GM12874 (cell line): ENCODE results near the gene USP37.

Source experiments
- CTCF ChIP-seq: IDR thresholded peaks from 2 replicates; pipeline ENCODE4 v1.5.1; 2011; ENCODE audit warnings: low read depth, mild to moderate bottlenecking, control low read depth, low read length, moderate library complexity; ENCODE audit not compliant: insufficient read depth

Gene USP37

GRCh38 chr2:218403810-218404209, 164.3 kb downstream of the USP37 start:
- TF ChIP-seq CTCF, result no peak

GRCh38 chr2:218402911-218403411, 165.2 kb downstream of the USP37 start:
- no peak for TF ChIP-seq CTCF

GRCh38 chr2:218402491-218402901, 165.7 kb downstream of the USP37 start:
- TF ChIP-seq CTCF, result no peak

DNA sequence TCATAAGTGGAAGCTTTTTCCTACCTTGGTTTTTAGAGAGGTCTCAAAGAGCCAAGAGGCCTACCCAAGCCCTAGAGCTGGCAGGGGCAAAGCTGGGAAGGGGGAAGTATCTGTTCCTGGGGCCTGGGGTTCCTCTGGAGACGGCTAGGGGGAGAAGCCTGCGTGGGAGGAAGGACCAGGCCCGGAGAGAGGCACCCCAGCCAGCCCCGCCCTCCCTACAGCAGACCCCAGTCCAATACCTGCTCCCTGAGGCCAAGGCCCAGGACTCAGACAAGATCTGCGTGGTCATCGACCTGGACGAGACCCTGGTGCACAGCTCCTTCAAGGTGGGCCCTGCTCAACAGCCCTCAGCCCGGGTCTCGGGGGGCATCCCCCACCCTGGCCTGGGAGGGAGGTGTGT, 166.3 kb downstream of the USP37 start:
- TF ChIP-seq CTCF, result no peak

DNA sequence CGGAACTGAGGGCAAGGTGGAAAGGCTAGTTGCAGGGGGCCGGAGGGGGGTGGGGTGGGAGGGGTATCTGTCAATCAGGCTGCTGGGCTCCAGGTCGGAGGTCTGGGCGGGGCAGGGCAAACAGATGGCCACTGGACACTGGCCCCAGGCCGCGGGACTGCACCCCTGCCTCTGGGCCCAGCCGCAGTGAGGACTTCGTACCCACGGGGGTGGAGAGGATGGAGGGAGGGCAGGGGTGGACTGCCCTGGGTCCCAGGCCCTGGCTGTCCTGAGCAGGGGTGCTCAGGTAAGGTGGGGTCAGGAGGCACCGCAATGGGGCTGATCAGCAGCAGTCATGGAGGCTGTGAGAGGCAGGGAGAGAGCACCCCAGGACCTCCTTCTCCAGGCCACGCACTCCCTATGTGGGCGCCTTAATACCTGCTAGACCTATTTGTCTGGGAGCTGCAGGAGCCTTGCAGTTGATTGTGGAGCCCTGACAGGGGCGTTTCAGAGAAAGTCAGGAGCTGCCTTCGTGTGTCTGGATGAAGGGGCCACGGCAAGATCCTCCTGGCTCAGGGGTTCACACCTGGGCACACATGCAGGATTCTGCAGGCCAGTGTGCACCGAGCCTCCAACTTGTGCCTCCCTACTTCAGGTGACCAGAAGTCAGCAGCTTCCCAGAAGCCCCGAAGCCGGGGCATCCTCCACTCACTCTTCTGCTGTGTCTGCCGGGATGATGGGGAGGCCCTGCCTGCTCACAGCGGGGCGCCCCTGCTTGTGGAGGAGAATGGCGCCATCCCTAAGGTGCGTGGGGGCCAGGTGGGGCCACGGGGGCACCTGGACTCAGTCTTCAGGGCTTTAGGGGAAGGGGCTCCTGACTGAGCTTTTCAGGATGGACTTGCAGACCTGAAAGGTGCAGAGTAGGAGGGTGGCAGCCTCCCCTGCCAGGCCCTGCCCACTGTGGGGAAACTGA, 166.9 kb downstream of the USP37 start:
- no peak for TF ChIP-seq CTCF
